Testis (tissue), 3 donors: Measurements from ENCODE around the gene RPS6KB2. TPM values are rescaled to one million over a fixed set of nuclear protein-coding genes. Genes with fewer than 3 reads are reported as not detected.

Experiments
- DNase-seq: peaks from one replicate; pipeline ENCODE4 v3.0.0-alpha.2; 2019
- H3K27ac ChIP-seq, 2 donors: fragments of 200-600 bp; sonication (generic); one replicate each; pipeline ENCODE4 v1.5.1; 2019
- H3K27me3 ChIP-seq: fragments of 200-600 bp; sonication (generic); one replicate; pipeline ENCODE4 v1.5.1; 2019
- H3K36me3 ChIP-seq: fragments of 200-600 bp; sonication (generic); one replicate; pipeline ENCODE4 v1.5.1; 2017; ENCODE audit warnings: low read depth; ENCODE audit errors: missing control alignments
- H3K4me1 ChIP-seq: fragments of 200-600 bp; sonication (generic); one replicate; pipeline ENCODE4 v1.5.1; 2019
- H3K4me3 ChIP-seq, 2 donors: fragments of 200-600 bp; sonication (generic); one replicate each; pipeline ENCODE4 v1.5.1; 2017 to 2019
- H3K9me3 ChIP-seq: fragments of 200-600 bp; sonication (generic); one replicate; pipeline ENCODE4 v1.5.1; 2017
- POLR2A ChIP-seq: fragments of 450-650 bp; IDR thresholded peaks from one replicate; pipeline ENCODE4 v1.6.1; 2017; ENCODE audit warnings: antibody characterized with exemption, mild to moderate bottlenecking, moderate library complexity
- WGBS, 2 donors: methylation state at CpG; one replicate each; pipeline ENCODE4 v1.1.5; 2018; 5-methylcytosine and 5-hydroxymethylcytosine counted together
- intact Hi-C: fragments of 100-400 bp; cut with DNase I; formaldehyde crosslinking; loops from one replicate; pipeline ENCODE4 v1.15.1; 2023; ENCODE audit warnings: low total_unique reads
- polyA plus RNA-seq: library from polyadenylated mRNA; stranded (reverse); fragments of 350-450 nt; fragmentation: Illumina TruSeq; extraction: RNeasy Lipid Tissue Mini Kit (QIAGEN cat#74804); gene quantifications from one replicate; pipeline ENCODE4 v1.2.3, GENCODE V29; 2014; ENCODE audit warnings: low read depth, low replicate concordance; ENCODE audit not compliant: insufficient read depth
- total RNA-seq, 2 donors: library from RNA; depleted of rRNA; stranded (reverse); fragments of >200 nt; gene quantifications; one replicate each; pipeline ENCODE4 v1.2.3, GENCODE V29; 2016
- TF ChIP-seq, protein P1 (sequence below), 3 experiments: fragments of 450-650 bp in 2 of 3; fragments of 200-600 bp in 1 of 3; sonication (generic) in 1 of 3; IDR thresholded peaks; one replicate each; pipeline ENCODE4 v1.5.1; 2016 to 2019; ENCODE audit warnings: antibody characterized with exemption in 3 of 3, mild to moderate bottlenecking in 2 of 3, moderate library complexity in 1 of 3

RPS6KB2 gene
- total and polyA plus RNA-seq, 3 donors from 2014 or later: 30.1 to 47.4 (median 46.5) TPM

- intact Hi-C loops: no loop called here
- no peaks in the 10 kb centered on the region for H3K36me3 ChIP-seq
- WGBS, 2 donors: 1% methylated on average over 14 to 63 of the region's 97 CpGs
- H3K4me1 ChIP-seq: peaks cover 8% of the 10 kb centered on the region
- DNase-seq: peak; percentile 98
- no peaks in the 10 kb centered on the region for H3K9me3 ChIP-seq
- peak overlapping the region; percentile 27 to 63 for H3K4me3 ChIP-seq
- TF ChIP-seq, protein P1, sequence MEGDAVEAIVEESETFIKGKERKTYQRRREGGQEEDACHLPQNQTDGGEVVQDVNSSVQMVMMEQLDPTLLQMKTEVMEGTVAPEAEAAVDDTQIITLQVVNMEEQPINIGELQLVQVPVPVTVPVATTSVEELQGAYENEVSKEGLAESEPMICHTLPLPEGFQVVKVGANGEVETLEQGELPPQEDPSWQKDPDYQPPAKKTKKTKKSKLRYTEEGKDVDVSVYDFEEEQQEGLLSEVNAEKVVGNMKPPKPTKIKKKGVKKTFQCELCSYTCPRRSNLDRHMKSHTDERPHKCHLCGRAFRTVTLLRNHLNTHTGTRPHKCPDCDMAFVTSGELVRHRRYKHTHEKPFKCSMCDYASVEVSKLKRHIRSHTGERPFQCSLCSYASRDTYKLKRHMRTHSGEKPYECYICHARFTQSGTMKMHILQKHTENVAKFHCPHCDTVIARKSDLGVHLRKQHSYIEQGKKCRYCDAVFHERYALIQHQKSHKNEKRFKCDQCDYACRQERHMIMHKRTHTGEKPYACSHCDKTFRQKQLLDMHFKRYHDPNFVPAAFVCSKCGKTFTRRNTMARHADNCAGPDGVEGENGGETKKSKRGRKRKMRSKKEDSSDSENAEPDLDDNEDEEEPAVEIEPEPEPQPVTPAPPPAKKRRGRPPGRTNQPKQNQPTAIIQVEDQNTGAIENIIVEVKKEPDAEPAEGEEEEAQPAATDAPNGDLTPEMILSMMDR (IDR thresholded peaks at IDR 0.05): no peak
- TF ChIP-seq POLR2A: no peak
- no peaks in the 10 kb centered on the region for H3K27me3 ChIP-seq
- peak overlapping the region in 1 of 2 donors; percentile 83 for H3K27ac ChIP-seq
Observed at GRCh38 chr11:67420646-67421429, 7.5 kb upstream of the RPS6KB2 start.

GRCh38 chr11:67421430-67422031 lies 6.8 kb upstream of the RPS6KB2 start:
- DNase-seq: no peak
- peak overlapping the region in 1 of 2 donors; percentile 83 for H3K27ac ChIP-seq
- WGBS, 2 donors: 60 to 70% methylated on average over 22 of the region's 22 CpGs
- intact Hi-C loops: no loop called here
- no peaks in the 10 kb centered on the region for H3K27me3 ChIP-seq
- no peaks in the 10 kb centered on the region for H3K36me3 ChIP-seq
- peaks cover 8% of the 10 kb centered on the region for H3K4me1 ChIP-seq
- peak overlapping the region; percentile 27 to 63 for H3K4me3 ChIP-seq
- no peak for TF ChIP-seq POLR2A
- TF ChIP-seq, protein P1 (IDR thresholded peaks at IDR 0.05): no peak
- H3K9me3 ChIP-seq: no peaks in the 10 kb centered on the region

DNA sequence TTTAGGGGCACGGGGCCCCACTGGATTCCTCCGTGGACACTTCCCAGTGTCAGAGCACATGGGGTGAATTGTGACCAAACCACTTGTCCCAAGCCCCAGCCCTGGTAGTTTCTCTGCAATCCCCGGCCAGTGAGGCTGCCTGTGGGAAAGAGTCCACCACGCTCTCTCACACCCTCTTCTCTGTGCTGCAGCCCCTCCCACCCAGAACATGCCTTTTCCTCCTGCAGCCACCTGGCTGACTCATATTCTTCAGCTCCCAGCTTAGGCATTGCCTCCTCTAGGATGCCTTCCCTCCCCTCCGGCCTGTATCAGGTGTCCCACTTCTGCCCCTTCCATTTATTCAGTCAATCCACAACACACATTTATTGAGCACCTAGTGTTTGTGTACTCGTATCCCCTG lies 5.4 kb upstream of the RPS6KB2 start:
- no peak for TF ChIP-seq POLR2A
- TF ChIP-seq, protein P1 (IDR thresholded peaks at IDR 0.05): no peak
- WGBS, 2 donors: 72 to 73% methylated on average over 6 of the region's 6 CpGs
- intact Hi-C loops: no loop called here
- Histone ChIP-seq H3K27ac (no peak overlapping the region), H3K9me3 (no peaks in the 10 kb centered on the region), H3K27me3 (no peaks in the 10 kb centered on the region), H3K4me1 (peaks cover 11% of the 10 kb centered on the region), H3K36me3 (no peaks in the 10 kb centered on the region), H3K4me3 (no peak overlapping the region)
- DNase-seq: no peak

DNA sequence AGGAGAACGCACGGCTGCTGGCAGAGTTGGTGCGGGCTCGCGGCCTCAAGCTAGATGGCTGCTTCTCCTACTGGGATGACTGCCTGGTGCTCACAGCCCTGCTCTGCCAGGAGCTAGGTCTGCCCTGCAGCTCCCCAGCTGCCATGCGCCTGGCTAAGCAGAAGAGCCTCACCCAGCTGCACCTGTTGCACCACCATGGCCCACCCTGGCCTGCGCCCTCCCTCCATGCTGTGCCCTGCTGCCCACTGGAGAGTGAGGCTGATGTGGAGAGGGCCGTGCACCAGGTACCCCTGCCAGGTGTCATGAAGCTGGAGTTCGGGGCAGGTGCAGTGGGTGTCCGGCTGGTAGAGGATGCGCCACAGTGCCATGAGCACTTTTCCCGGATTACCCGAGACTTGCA lies 4.8 kb upstream of the RPS6KB2 start:
- WGBS, 2 donors: 90 to 96% methylated on average over 2 to 13 of the region's 13 CpGs
- intact Hi-C loops: no loop called here
- DNase-seq: no peak
- no peaks in the 10 kb centered on the region for H3K9me3 ChIP-seq
- H3K36me3 ChIP-seq: no peaks in the 10 kb centered on the region
- no peaks in the 10 kb centered on the region for H3K27me3 ChIP-seq
- H3K4me1 ChIP-seq: peaks cover 11% of the 10 kb centered on the region
- H3K27ac ChIP-seq: no peak overlapping the region
- TF ChIP-seq, protein P1 (IDR thresholded peaks at IDR 0.05): no peak
- no peak for TF ChIP-seq POLR2A
- no peak overlapping the region for H3K4me3 ChIP-seq
